PC-9 (cell line): Measurements from ENCODE around the gene NFIX. TPM values are rescaled to one million over a fixed set of nuclear protein-coding genes. Genes with fewer than 3 reads are reported as not detected.
A peak's percentile ranks its signal among the peaks of the same experiment; 100 is the strongest.

Experiments used
- BruUV-seq: library from RNA; stranded (reverse); fragments of 400-500 nt; replicated peaks from 2 replicates; lab custom pipeline; 2021; lab: Mats Ljungman, UMichigan
- CTCF ChIA-PET: fragments of 300-600 bp; sonication (Branson Sonifier 250); formaldehyde crosslinking; loops from one replicate; lab custom pipeline; 2022; ENCODE audit warnings: antibody characterized with exemption; lab: Charles Lee
- POLR2A ChIA-PET: fragments of 300-600 bp; sonication (Branson Sonifier 250); formaldehyde crosslinking; loops from one replicate; lab custom pipeline; 2022; ENCODE audit warnings: antibody characterized with exemption; ENCODE audit not compliant: unreplicated experiment; lab: Charles Lee
- DNase-seq, 2 experiments: peaks; one replicate each; pipeline versions ENCODE4 v3.0.0 to v3.0.0-alpha.2; 2015 to 2022; ENCODE audit warnings: mixed read lengths in 1 of 2
- H2AFZ ChIP-seq: fragments of 200-600 bp; sonication (generic); 2 replicates; pipeline ENCODE4 v1.8.1; 2017; ENCODE audit warnings: antibody characterized with exemption
- H3F3A ChIP-seq: fragments of 200-600 bp; sonication (generic); 2 replicates; pipeline ENCODE4 v1.8.1; 2017; ENCODE audit warnings: antibody characterized with exemption, mild to moderate bottlenecking, low read depth; ENCODE audit not compliant: insufficient read depth
- H3K27ac ChIP-seq: fragments of 200-600 bp; sonication (generic); 2 replicates; pipeline ENCODE4 v1.6.1; 2016; ENCODE audit warnings: mixed run types
- H3K27me3 ChIP-seq: fragments of 200-600 bp; sonication (generic); 2 replicates; pipeline ENCODE4 v1.6.1; 2016; ENCODE audit warnings: low read depth, mixed run types; ENCODE audit not compliant: insufficient read depth
- H3K36me3 ChIP-seq: fragments of 200-600 bp; sonication (generic); 2 replicates; pipeline ENCODE4 v1.6.1; 2016; ENCODE audit warnings: low read depth, mixed run types
- H3K4me1 ChIP-seq: fragments of 200-600 bp; sonication (generic); replicated peaks from 2 replicates; pipeline ENCODE4 v1.6.1; 2016; ENCODE audit warnings: mixed run types; ENCODE audit not compliant: insufficient read depth
- H3K4me2 ChIP-seq: fragments of 200-600 bp; sonication (generic); 2 replicates; pipeline ENCODE4 v1.6.1; 2017; ENCODE audit warnings: mixed run types
- H3K4me3 ChIP-seq: fragments of 200-600 bp; sonication (generic); 2 replicates; pipeline ENCODE4 v1.6.1; 2016; ENCODE audit warnings: mixed run types
- H3K79me2 ChIP-seq: fragments of 200-600 bp; sonication (generic); 2 replicates; pipeline ENCODE4 v1.6.1; 2017; ENCODE audit warnings: low read depth, mixed run types
- H3K9me2 ChIP-seq: fragments of 200-600 bp; sonication (generic); 2 replicates; pipeline ENCODE4 v1.8.1; 2017; ENCODE audit warnings: mild to moderate bottlenecking; ENCODE audit not compliant: insufficient read depth
- H3K9me3 ChIP-seq: fragments of 200-600 bp; sonication (generic); 2 replicates; pipeline ENCODE4 v1.8.1; 2016; ENCODE audit warnings: low read depth; ENCODE audit not compliant: insufficient read depth
- H4K20me1 ChIP-seq: fragments of 200-600 bp; sonication (generic); 2 replicates; pipeline ENCODE4 v1.8.1; 2017; ENCODE audit not compliant: insufficient read depth
- CTCF ChIP-seq: fragments of 200-600 bp; sonication (generic); conservative IDR thresholded peaks from 2 replicates; pipeline ENCODE4 v1.6.1; 2017; ENCODE audit warnings: mixed run types, antibody characterized with exemption, mild to moderate bottlenecking, moderate library complexity
- EZH2 ChIP-seq: fragments of 200-600 bp; sonication (generic); IDR thresholded peaks from 2 replicates; pipeline ENCODE4 v1.8.0; 2017; ENCODE audit warnings: antibody characterized with exemption, low read depth
- intact Hi-C: fragments of 100-400 bp; cut with micrococcal nuclease; formaldehyde crosslinking; loops from one replicate; pipeline ENCODE4 v1.10.0; 2022; ENCODE audit not compliant: unreplicated experiment
- total RNA-seq: library from RNA; stranded (reverse); gene quantifications from 2 replicates; pipeline ENCODE4 v1.2.3, GENCODE V29; 2021

NFIX gene
- total RNA-seq, 1 experiment from 2014 or later, result 24.2 TPM

GRCh38 chr19:12996406-12997094 is 1.3 kb downstream of the NFIX start:
- H3K27ac ChIP-seq, result no peak overlapping the region
- intact Hi-C loops, result no loop called here

GRCh38 chr19:12997179-12997966 is 2.1 kb downstream of the NFIX start:
- no peak overlapping the region for H2AFZ ChIP-seq
- no peak overlapping the region for H3K4me2 ChIP-seq
- peaks cover 25% of the 10 kb centered on the region; the same call in 1 of the 2 replicates for H3F3A ChIP-seq
- no peaks in the 10 kb centered on the region for H3K79me2 ChIP-seq
- POLR2A ChIA-PET, result interaction anchor here (0.7 kb wide), 1 partner anchor 284 kb away, joined by 4 read pairs; no protein-coding TSS in a partner anchor
- H3K9me3 ChIP-seq, result no peaks in the 10 kb centered on the region
- DNase-seq, result no peak
- H3K36me3 ChIP-seq, result no peaks in the 10 kb centered on the region
- H3K4me1 ChIP-seq, result peaks cover 5% of the 10 kb centered on the region; the same call in 1 of the 2 replicates
- TF ChIP-seq CTCF, result no peak
- no peak for TF ChIP-seq EZH2
- peaks cover 27% of the 10 kb centered on the region for H3K27me3 ChIP-seq
- H3K27ac ChIP-seq, result no peak overlapping the region
- CTCF ChIA-PET, result no interaction called here
- H3K9me2 ChIP-seq, result no peaks in the 10 kb centered on the region
- no peaks in the 10 kb centered on the region for H4K20me1 ChIP-seq
- intact Hi-C loops, result no loop called here
- no peak overlapping the region for H3K4me3 ChIP-seq
- no TSS peak for BruUV-seq

More at GRCh38 chr19:12996406-12997094, 1.3 kb downstream of the NFIX start:
- no peaks in the 10 kb centered on the region for H3K9me2 ChIP-seq
- no peaks in the 10 kb centered on the region for H3K9me3 ChIP-seq
- H3K27me3 ChIP-seq, result peaks cover 27% of the 10 kb centered on the region
- ChIA-PET CTCF (no interaction called here), POLR2A (interaction anchor here (0.7 kb wide), 1 partner anchor 283 kb away, joined by 4 read pairs; no protein-coding TSS in a partner anchor)
- no peaks in the 10 kb centered on the region for H3K79me2 ChIP-seq
- H3F3A ChIP-seq, result peaks cover 27% of the 10 kb centered on the region; the same call in 1 of the 2 replicates
- no peaks in the 10 kb centered on the region for H3K36me3 ChIP-seq
- peak overlapping the region; percentile 52; the same call in 1 of the 2 replicates for H3K4me3 ChIP-seq
- no peak overlapping the region for H2AFZ ChIP-seq
- TF ChIP-seq CTCF (no peak), EZH2 (no peak)
- no peaks in the 10 kb centered on the region for H4K20me1 ChIP-seq
- peaks cover 5% of the 10 kb centered on the region; the same call in 1 of the 2 replicates for H3K4me1 ChIP-seq
- peak overlapping the region; percentile 78 for H3K4me2 ChIP-seq
- DNase-seq, result peak in 1 of 2 experiments; percentile 37
- no TSS peak for BruUV-seq
